ENCODE measurements around the gene F2RL1.
"Not testable (repeated sequence)": the region's sequence is repeated elsewhere in the genome, so short reads cannot be mapped to it uniquely, and the experiment has no call there.

The F2RL1 gene

DNA sequence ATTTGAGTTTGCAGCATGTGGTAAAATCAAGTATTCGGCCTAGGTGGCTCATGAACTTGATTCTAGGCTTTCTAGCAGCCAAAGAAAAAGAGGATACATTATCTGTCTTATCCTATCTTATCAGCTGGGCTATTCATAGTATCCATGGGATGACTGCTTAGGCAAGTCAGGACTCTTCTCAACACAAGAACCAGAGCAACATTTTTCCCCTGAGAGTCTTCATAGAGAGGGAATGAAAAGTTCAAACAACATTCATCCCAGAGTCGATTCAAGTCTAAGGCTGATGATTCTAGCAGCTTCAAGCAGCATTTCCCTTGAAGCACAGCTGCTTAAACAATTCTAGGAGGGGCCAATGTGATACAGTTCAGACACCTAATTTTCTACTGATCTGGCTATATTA is 33.9 kb downstream of the F2RL1 start:
- TF ChIP-seq CTCF (IDR thresholded peaks at IDR 0.05), result no peak

DNA sequence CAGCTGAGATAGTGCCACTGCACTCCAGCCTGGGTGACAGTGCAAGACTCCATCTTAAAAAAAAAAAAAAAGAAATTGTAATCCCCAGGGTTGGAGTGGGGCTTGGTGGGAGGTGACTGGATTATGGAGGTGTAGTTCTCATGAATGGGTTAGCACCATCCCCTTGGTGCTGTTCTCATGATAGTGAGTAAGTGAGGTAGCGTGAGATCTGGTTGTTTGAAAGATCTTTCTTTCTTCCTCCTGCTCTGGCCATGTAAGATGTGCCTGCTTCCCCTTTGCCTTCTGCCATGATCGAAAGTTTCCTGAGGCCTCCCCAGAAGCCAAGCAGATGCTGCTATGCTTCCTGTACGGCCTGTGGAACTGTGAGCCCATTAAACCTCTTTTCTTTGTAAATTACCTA is 34.9 kb downstream of the F2RL1 start:
- not testable (repeated sequence) for H3K27ac ChIP-seq

More for the DNA sequence above, 33.9 kb downstream of the F2RL1 start:
- H3K27ac ChIP-seq, result no peak overlapping the region

- TF ChIP-seq CTCF (IDR thresholded peaks at IDR 0.05), result no peak
- TF ChIP-seq ZFX (IDR thresholded peaks at IDR 0.05; ENCODE audit: borderline replicate concordance), result no peak
These were observed 35.8 kb downstream of the F2RL1 start for GRCh38 chr5:76854644-76855043.

GRCh38 chr5:76855501-76855900 is 36.7 kb downstream of the F2RL1 start:
- H3K27ac ChIP-seq, result peak overlapping the region; percentile 35

More at GRCh38 chr5:76854644-76855043, 35.8 kb downstream of the F2RL1 start:
- H3K27ac ChIP-seq, result peak overlapping the region; percentile 35; the same call in 1 of the 2 replicates

GRCh38 chr5:76855961-76856360 is 37.1 kb downstream of the F2RL1 start:
- TF ChIP-seq CTCF (IDR thresholded peaks at IDR 0.05), result no peak
- no peak for TF ChIP-seq ZFX (IDR thresholded peaks at IDR 0.05; ENCODE audit: borderline replicate concordance)

GRCh38 chr5:76856800-76857199 is 38.0 kb downstream of the F2RL1 start:
- H3K27ac ChIP-seq, result not testable (repeated sequence)

More at GRCh38 chr5:76855961-76856360, 37.1 kb downstream of the F2RL1 start:
- no peak overlapping the region; the same call in 1 of the 2 replicates for H3K27ac ChIP-seq

DNA sequence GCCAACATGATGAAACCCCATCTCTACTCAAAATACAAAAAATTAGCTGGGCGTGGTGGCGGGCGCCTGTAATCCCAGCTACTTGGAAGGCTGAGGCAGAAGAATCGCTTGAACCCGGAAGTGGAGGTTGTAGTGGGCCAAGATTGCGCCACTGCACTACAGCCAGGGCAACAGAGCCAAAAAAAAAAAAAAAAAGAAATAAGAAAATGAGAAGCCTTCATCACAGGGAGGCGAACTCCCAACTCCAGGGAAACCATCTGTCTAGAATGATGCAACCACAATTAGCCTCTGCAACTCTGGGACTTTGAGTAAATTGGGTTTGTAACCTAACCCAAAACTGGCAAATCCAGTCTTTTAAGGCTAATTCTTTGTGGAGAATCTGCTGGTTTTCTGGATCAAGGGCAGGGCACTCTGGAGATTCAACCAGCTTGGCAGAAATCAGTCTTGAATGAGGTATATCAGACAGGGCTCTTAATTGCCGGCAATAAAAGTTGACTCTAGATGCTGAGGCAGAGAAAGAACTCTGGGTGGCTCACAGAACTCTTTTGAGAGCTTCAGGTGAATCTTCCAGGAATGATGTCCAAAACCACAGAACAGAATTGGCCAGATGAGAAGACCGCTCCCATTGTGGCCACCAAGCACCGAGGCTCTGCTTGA is 40.9 kb downstream of the F2RL1 start:
- TF ChIP-seq ZFX (IDR thresholded peaks at IDR 0.05; ENCODE audit: borderline replicate concordance) (no peak), CTCF (IDR thresholded peaks at IDR 0.05) (no peak)

GRCh38 chr5:76861612-76862011 is 42.8 kb downstream of the F2RL1 start:
- no peak overlapping the region for H3K27ac ChIP-seq
- TF ChIP-seq ZFX (IDR thresholded peaks at IDR 0.05; ENCODE audit: borderline replicate concordance), result no peak
- TF ChIP-seq CTCF (IDR thresholded peaks at IDR 0.05), result no peak

More for the DNA sequence above, 40.9 kb downstream of the F2RL1 start:
- H3K27ac ChIP-seq, result no peak overlapping the region

GRCh38 chr5:76863001-76863400 is 44.2 kb downstream of the F2RL1 start:
- no peak overlapping the region for H3K27ac ChIP-seq
- TF ChIP-seq ZFX (IDR thresholded peaks at IDR 0.05; ENCODE audit: borderline replicate concordance), result no peak
- no peak for TF ChIP-seq CTCF (IDR thresholded peaks at IDR 0.05)
